GM19099 (cell line): Measurements from ENCODE around the gene RABGAP1L.

Experiments
- POLR2A ChIP-seq: IDR thresholded peaks from 3 replicates; pipeline ENCODE4 v1.6.1; 2011; ENCODE audit warnings: low read depth; ENCODE audit not compliant: insufficient read length; ENCODE audit errors: extremely low read depth

Gene RABGAP1L

GRCh38 chr1:174159252-174160108, at the start of gene RABGAP1L:
TSS of gene RABGAP1L (plus strand) at chr1:174159520.
- peak; percentile 90 for TF ChIP-seq POLR2A

GRCh38 chr1:174110053-174110452, 49.3 kb upstream of the RABGAP1L start:
- TF ChIP-seq POLR2A = no peak

- no peak for TF ChIP-seq POLR2A
Observed at GRCh38 chr1:174112489-174113162, 46.7 kb upstream of the RABGAP1L start.

- no peak for TF ChIP-seq POLR2A
Observed at GRCh38 chr1:174114106-174114505, 45.2 kb upstream of the RABGAP1L start.

- no peak for TF ChIP-seq POLR2A
Observed at GRCh38 chr1:174114788-174115448, 44.4 kb upstream of the RABGAP1L start.

- TF ChIP-seq POLR2A = no peak
Observed at GRCh38 chr1:174116042-174116441, 43.3 kb upstream of the RABGAP1L start.

GRCh38 chr1:174118751-174119150, 40.6 kb upstream of the RABGAP1L start:
- no peak for TF ChIP-seq POLR2A

GRCh38 chr1:174123843-174124242, 35.5 kb upstream of the RABGAP1L start:
- TF ChIP-seq POLR2A = no peak

GRCh38 chr1:174131032-174131638, 28.2 kb upstream of the RABGAP1L start:
- no peak for TF ChIP-seq POLR2A

- TF ChIP-seq POLR2A = no peak
Observed at GRCh38 chr1:174134003-174134659, 25.2 kb upstream of the RABGAP1L start.

GRCh38 chr1:174135211-174135610, 24.1 kb upstream of the RABGAP1L start:
- TF ChIP-seq POLR2A = no peak

- TF ChIP-seq POLR2A = no peak
Observed at GRCh38 chr1:174136714-174137113, 22.6 kb upstream of the RABGAP1L start.

GRCh38 chr1:174142836-174143235, 16.5 kb upstream of the RABGAP1L start:
- TF ChIP-seq POLR2A = no peak

- no peak for TF ChIP-seq POLR2A
Observed at GRCh38 chr1:174149216-174149615, 10.1 kb upstream of the RABGAP1L start.

- no peak for TF ChIP-seq POLR2A
Observed at GRCh38 chr1:174150499-174150898, 8.8 kb upstream of the RABGAP1L start.

GRCh38 chr1:174152427-174152826, 6.9 kb upstream of the RABGAP1L start:
- TF ChIP-seq POLR2A = no peak
